ENCODE results near the gene RPL12. TPM values are rescaled to one million over a fixed set of nuclear protein-coding genes. Genes with fewer than 3 reads are reported as not detected.

The RPL12 gene
- total and polyA plus RNA-seq, 2 donors from 2014 or later: 985 to 1,980 TPM

GRCh38 chr9:127398275-127398647 lies 52.9 kb downstream of the RPL12 start:
- H3K27ac ChIP-seq (ENCODE audit: low read depth in 2 of 2, low read length in 2 of 2): no peak overlapping the region
- H3K4me3 ChIP-seq (ENCODE audit: low read length in 3 of 3): peak overlapping the region; percentile 39 to 59 (median 55)
- DNase-seq (no peak), FAIRE-seq (no peak)
- intact Hi-C loops (cut with DNase I): no loop called here
- no peaks in the 10 kb centered on the region for H3K9me3 ChIP-seq (ENCODE audit: control insufficient read depth in 2 of 3, insufficient read depth in 1 of 3, low read length in 3 of 3)
- peaks cover 0 to 2% (median 0%) of the 10 kb centered on the region in 3 donors for H3K36me3 ChIP-seq (ENCODE audit: control insufficient read depth in 2 of 3, insufficient read depth in 3 of 3, low read length in 3 of 3)
- peak overlapping the region in 2 of 3 donors; percentile 29 to 58 for H3K9ac ChIP-seq (ENCODE audit: low read length in 3 of 3)
- H3K4me1 ChIP-seq (ENCODE audit: control insufficient read depth in 2 of 3, insufficient read depth in 2 of 3, low read depth in 1 of 3, low read length in 3 of 3): peaks cover 0 to 17% (median 9%) of the 10 kb centered on the region in 3 donors
- H3K27me3 ChIP-seq (ENCODE audit: control insufficient read depth, insufficient read depth, low read length): no peaks in the 10 kb centered on the region
- TF ChIP-seq, protein P1, sequence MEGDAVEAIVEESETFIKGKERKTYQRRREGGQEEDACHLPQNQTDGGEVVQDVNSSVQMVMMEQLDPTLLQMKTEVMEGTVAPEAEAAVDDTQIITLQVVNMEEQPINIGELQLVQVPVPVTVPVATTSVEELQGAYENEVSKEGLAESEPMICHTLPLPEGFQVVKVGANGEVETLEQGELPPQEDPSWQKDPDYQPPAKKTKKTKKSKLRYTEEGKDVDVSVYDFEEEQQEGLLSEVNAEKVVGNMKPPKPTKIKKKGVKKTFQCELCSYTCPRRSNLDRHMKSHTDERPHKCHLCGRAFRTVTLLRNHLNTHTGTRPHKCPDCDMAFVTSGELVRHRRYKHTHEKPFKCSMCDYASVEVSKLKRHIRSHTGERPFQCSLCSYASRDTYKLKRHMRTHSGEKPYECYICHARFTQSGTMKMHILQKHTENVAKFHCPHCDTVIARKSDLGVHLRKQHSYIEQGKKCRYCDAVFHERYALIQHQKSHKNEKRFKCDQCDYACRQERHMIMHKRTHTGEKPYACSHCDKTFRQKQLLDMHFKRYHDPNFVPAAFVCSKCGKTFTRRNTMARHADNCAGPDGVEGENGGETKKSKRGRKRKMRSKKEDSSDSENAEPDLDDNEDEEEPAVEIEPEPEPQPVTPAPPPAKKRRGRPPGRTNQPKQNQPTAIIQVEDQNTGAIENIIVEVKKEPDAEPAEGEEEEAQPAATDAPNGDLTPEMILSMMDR (IDR thresholded peaks at IDR 0.05; ENCODE audit: borderline replicate concordance, extremely low read depth, insufficient read depth): no peak

Other genes starting within 250 kb of the RPL12 start
- gene GARNL3, start 186.6 kb downstream of the RPL12 start, total RNA-seq: 10.2 TPM
- gene GARNL3, start 186.6 kb downstream of the RPL12 start, polyA plus RNA-seq (ENCODE audit: insufficient read depth, low read depth, low replicate concordance): 2.6 TPM
- gene SLC2A8, start 54.2 kb downstream of the RPL12 start, total RNA-seq: 15.3 TPM
- 22.0 TPM for gene SLC2A8, start 54.2 kb downstream of the RPL12 start, polyA plus RNA-seq (ENCODE audit: insufficient read depth, low read depth, low replicate concordance)
- 9.1 TPM for gene ZNF79, start 27.0 kb downstream of the RPL12 start, total RNA-seq
- 2.1 TPM for gene ZNF79, start 27.0 kb downstream of the RPL12 start, polyA plus RNA-seq (ENCODE audit: insufficient read depth, low read depth, low replicate concordance)
- gene LRSAM1, start 104 bp upstream of the RPL12 start, total RNA-seq: 24.6 TPM
- 15.8 TPM for gene LRSAM1, start 104 bp upstream of the RPL12 start, polyA plus RNA-seq (ENCODE audit: insufficient read depth, low read depth, low replicate concordance)
- 32.8 TPM for gene STXBP1, start 160.9 kb upstream of the RPL12 start, total RNA-seq
- 14.3 TPM for gene STXBP1, start 160.9 kb upstream of the RPL12 start, polyA plus RNA-seq (ENCODE audit: insufficient read depth, low read depth, low replicate concordance)

Measured in kidney (tissue), 14 donors.